GM23338 (cell line): ENCODE data around the gene LMO7. TPM values are rescaled to one million over a fixed set of nuclear protein-coding genes. Genes with fewer than 3 reads are reported as not detected.

Source experiments
- ATAC-seq: fragments of 200-7000 bp; cut with Tn5 transposase; 3 replicates; pipeline ENCODE4 v1.9.1; 2020
- DNase-seq: peaks from one replicate; pipeline ENCODE4 v3.0.0-alpha.2; 2015; ENCODE audit warnings: low spot score
- H2AFZ ChIP-seq: fragments of 200-600 bp; sonication (generic); 2 replicates; pipeline ENCODE4 v1.8.0; 2016; ENCODE audit warnings: antibody characterized with exemption, mild to moderate bottlenecking, moderate library complexity
- H3F3A ChIP-seq: fragments of 200-600 bp; sonication (generic); replicated peaks from 2 replicates; pipeline ENCODE4 v1.8.0; 2017; ENCODE audit warnings: antibody characterized with exemption, mixed run types, low read depth
- H3K27ac ChIP-seq: fragments of 200-600 bp; sonication (generic); 2 replicates; pipeline ENCODE4 v1.6.1; 2016; ENCODE audit warnings: low read depth
- H3K27me3 ChIP-seq: fragments of 200-600 bp; sonication (generic); 2 replicates; pipeline ENCODE4 v1.8.0; 2016; ENCODE audit warnings: mild to moderate bottlenecking, mixed run types, moderate library complexity; ENCODE audit not compliant: insufficient read depth
- H3K36me3 ChIP-seq: fragments of 200-600 bp; sonication (generic); 2 replicates; pipeline ENCODE4 v1.8.0; 2016; ENCODE audit warnings: mild to moderate bottlenecking; ENCODE audit not compliant: insufficient read depth
- H3K4me1 ChIP-seq: fragments of 200-600 bp; sonication (generic); 2 replicates; pipeline ENCODE4 v1.8.0; 2016; ENCODE audit warnings: mild to moderate bottlenecking, moderate library complexity; ENCODE audit not compliant: insufficient read depth
- H3K4me2 ChIP-seq: fragments of 200-600 bp; sonication (generic); 2 replicates; pipeline ENCODE4 v1.7.1; 2017; ENCODE audit warnings: mixed run types
- H3K4me3 ChIP-seq: fragments of 200-600 bp; sonication (generic); 2 replicates; pipeline ENCODE4 v1.6.1; 2016; ENCODE audit warnings: mixed run types
- H3K79me2 ChIP-seq: fragments of 200-600 bp; sonication (generic); replicated peaks from 2 replicates; pipeline ENCODE4 v1.8.0; 2017; ENCODE audit warnings: mild to moderate bottlenecking; ENCODE audit not compliant: insufficient read depth
- H3K9me2 ChIP-seq: fragments of 200-600 bp; sonication (generic); 2 replicates; pipeline ENCODE4 v1.8.0; 2017; ENCODE audit not compliant: insufficient read depth
- H4K20me1 ChIP-seq: fragments of 200-600 bp; sonication (generic); replicated peaks from 2 replicates; pipeline ENCODE4 v1.8.0; 2017; ENCODE audit warnings: mild to moderate bottlenecking; ENCODE audit not compliant: insufficient read depth
- H3K27ac Mint-ChIP-seq: 2 replicates; pipeline ENCODE4 v1.8.0; 2020; ENCODE audit warnings: inconsistent platforms, mild to moderate bottlenecking, moderate library complexity, mixed read lengths
- H3K27me3 Mint-ChIP-seq: 3 replicates; pipeline ENCODE4 v1.8.0; 2022; ENCODE audit warnings: low read depth, mild to moderate bottlenecking, moderate library complexity, mixed read lengths, inconsistent platforms; ENCODE audit not compliant: insufficient read depth, poor library complexity
- H3K36me3 Mint-ChIP-seq: 3 replicates; pipeline ENCODE4 v1.8.0; 2021; ENCODE audit warnings: low read depth, mild to moderate bottlenecking, inconsistent platforms, moderate library complexity, mixed read lengths
- H3K4me1 Mint-ChIP-seq: 3 replicates; pipeline ENCODE4 v1.8.0; 2020; ENCODE audit warnings: mild to moderate bottlenecking, inconsistent platforms, mixed read lengths
- H3K4me3 Mint-ChIP-seq: 3 replicates; pipeline ENCODE4 v1.8.0; 2021; ENCODE audit warnings: moderate library complexity, mild to moderate bottlenecking, inconsistent platforms, mixed read lengths
- H3K9me3 Mint-ChIP-seq: 3 replicates; pipeline ENCODE4 v1.8.0; 2020; ENCODE audit warnings: moderate library complexity, mild to moderate bottlenecking, inconsistent platforms, mixed read lengths
- CREB1 ChIP-seq: fragments of 250-450 bp; sonication (Bioruptor Pico); IDR thresholded peaks from 2 replicates; pipeline ENCODE4 v1.5.0; 2020; ENCODE audit warnings: low read depth, mild to moderate bottlenecking, moderate library complexity
- ETS1 ChIP-seq: IDR thresholded peaks from 2 replicates; pipeline ENCODE4 v1.6.1; 2016; ENCODE audit warnings: antibody characterized with exemption
- EZH2 ChIP-seq: fragments of 200-600 bp; sonication (generic); IDR thresholded peaks from one replicate; pipeline ENCODE4 v1.8.0; 2017; ENCODE audit warnings: antibody characterized with exemption, mild to moderate bottlenecking, low read depth; ENCODE audit not compliant: unreplicated experiment
- EZH2phosphoT487 ChIP-seq: fragments of 200-600 bp; sonication (generic); IDR thresholded peaks from one replicate; pipeline ENCODE4 v1.8.1; 2018; ENCODE audit warnings: antibody characterized with exemption; ENCODE audit not compliant: unreplicated experiment
- POLR2AphosphoS5 ChIP-seq: IDR thresholded peaks from 2 replicates; pipeline ENCODE4 v1.6.1; 2016; ENCODE audit warnings: antibody characterized with exemption, low read depth
- REST ChIP-seq: IDR thresholded peaks from one replicate; pipeline ENCODE4 v1.6.1; 2018; ENCODE audit warnings: antibody characterized with exemption; ENCODE audit not compliant: unreplicated experiment
- STAT1 ChIP-seq: IDR thresholded peaks from one replicate; pipeline ENCODE4 v1.6.1; 2016; ENCODE audit warnings: antibody characterized with exemption; ENCODE audit not compliant: unreplicated experiment
- ZNF114 ChIP-seq: fragments of 250-450 bp; sonication (Bioruptor Pico); IDR thresholded peaks from 2 replicates; pipeline ENCODE4 v1.5.0; 2020; ENCODE audit warnings: mild to moderate bottlenecking, moderate library complexity
- polyA plus RNA-seq: library from polyadenylated mRNA; unstranded; fragments of >200 nt; fragmentation: Nextera tagmentation; extraction: Ambion mirVana; gene quantifications from 2 replicates; pipeline ENCODE4 v1.2.1, GENCODE V29; 2016
- total RNA-seq: library from RNA; depleted of rRNA; stranded (reverse); fragments of >200 nt; shearing (Covaris generic); gene quantifications from 2 replicates; pipeline ENCODE4 v1.2.3, GENCODE V29; 2014
- TF ChIP-seq, protein P1 (sequence below): fragments of 250-450 bp; sonication (Bioruptor Pico); IDR thresholded peaks from 2 replicates; pipeline ENCODE4 v1.5.0; 2020; ENCODE audit warnings: mild to moderate bottlenecking, moderate library complexity

The LMO7 gene
- total and polyA plus RNA-seq, 2 experiments from 2014 or later: 22.3 to 26.9 TPM

GRCh38 chr13:75745387-75745786, 109.3 kb downstream of the LMO7 start (continued):
- no peak for TF ChIP-seq ZNF114 (CRISPR knock-in tag)
- no peak for TF ChIP-seq ETS1
- no peak for TF ChIP-seq POLR2AphosphoS5

- no peaks in the 10 kb centered on the region for H3K79me2 ChIP-seq
- no peaks in the 10 kb centered on the region for H3F3A ChIP-seq
- H2AFZ ChIP-seq: no peak overlapping the region
- peaks cover 3% of the 10 kb centered on the region for H3K27me3 Mint-ChIP-seq
- peaks cover 27% of the 10 kb centered on the region for H3K9me3 Mint-ChIP-seq
- no peaks in the 10 kb centered on the region for H4K20me1 ChIP-seq
- H3K4me3 ChIP-seq: no peak overlapping the region
- H3K27me3 ChIP-seq: no peaks in the 10 kb centered on the region
- H3K9me2 ChIP-seq: no peaks in the 10 kb centered on the region; the same call in 1 of the 2 replicates
- peaks cover 2% of the 10 kb centered on the region; the same call in 1 of the 3 replicates for H3K4me1 Mint-ChIP-seq
- TF ChIP-seq, protein P1, sequence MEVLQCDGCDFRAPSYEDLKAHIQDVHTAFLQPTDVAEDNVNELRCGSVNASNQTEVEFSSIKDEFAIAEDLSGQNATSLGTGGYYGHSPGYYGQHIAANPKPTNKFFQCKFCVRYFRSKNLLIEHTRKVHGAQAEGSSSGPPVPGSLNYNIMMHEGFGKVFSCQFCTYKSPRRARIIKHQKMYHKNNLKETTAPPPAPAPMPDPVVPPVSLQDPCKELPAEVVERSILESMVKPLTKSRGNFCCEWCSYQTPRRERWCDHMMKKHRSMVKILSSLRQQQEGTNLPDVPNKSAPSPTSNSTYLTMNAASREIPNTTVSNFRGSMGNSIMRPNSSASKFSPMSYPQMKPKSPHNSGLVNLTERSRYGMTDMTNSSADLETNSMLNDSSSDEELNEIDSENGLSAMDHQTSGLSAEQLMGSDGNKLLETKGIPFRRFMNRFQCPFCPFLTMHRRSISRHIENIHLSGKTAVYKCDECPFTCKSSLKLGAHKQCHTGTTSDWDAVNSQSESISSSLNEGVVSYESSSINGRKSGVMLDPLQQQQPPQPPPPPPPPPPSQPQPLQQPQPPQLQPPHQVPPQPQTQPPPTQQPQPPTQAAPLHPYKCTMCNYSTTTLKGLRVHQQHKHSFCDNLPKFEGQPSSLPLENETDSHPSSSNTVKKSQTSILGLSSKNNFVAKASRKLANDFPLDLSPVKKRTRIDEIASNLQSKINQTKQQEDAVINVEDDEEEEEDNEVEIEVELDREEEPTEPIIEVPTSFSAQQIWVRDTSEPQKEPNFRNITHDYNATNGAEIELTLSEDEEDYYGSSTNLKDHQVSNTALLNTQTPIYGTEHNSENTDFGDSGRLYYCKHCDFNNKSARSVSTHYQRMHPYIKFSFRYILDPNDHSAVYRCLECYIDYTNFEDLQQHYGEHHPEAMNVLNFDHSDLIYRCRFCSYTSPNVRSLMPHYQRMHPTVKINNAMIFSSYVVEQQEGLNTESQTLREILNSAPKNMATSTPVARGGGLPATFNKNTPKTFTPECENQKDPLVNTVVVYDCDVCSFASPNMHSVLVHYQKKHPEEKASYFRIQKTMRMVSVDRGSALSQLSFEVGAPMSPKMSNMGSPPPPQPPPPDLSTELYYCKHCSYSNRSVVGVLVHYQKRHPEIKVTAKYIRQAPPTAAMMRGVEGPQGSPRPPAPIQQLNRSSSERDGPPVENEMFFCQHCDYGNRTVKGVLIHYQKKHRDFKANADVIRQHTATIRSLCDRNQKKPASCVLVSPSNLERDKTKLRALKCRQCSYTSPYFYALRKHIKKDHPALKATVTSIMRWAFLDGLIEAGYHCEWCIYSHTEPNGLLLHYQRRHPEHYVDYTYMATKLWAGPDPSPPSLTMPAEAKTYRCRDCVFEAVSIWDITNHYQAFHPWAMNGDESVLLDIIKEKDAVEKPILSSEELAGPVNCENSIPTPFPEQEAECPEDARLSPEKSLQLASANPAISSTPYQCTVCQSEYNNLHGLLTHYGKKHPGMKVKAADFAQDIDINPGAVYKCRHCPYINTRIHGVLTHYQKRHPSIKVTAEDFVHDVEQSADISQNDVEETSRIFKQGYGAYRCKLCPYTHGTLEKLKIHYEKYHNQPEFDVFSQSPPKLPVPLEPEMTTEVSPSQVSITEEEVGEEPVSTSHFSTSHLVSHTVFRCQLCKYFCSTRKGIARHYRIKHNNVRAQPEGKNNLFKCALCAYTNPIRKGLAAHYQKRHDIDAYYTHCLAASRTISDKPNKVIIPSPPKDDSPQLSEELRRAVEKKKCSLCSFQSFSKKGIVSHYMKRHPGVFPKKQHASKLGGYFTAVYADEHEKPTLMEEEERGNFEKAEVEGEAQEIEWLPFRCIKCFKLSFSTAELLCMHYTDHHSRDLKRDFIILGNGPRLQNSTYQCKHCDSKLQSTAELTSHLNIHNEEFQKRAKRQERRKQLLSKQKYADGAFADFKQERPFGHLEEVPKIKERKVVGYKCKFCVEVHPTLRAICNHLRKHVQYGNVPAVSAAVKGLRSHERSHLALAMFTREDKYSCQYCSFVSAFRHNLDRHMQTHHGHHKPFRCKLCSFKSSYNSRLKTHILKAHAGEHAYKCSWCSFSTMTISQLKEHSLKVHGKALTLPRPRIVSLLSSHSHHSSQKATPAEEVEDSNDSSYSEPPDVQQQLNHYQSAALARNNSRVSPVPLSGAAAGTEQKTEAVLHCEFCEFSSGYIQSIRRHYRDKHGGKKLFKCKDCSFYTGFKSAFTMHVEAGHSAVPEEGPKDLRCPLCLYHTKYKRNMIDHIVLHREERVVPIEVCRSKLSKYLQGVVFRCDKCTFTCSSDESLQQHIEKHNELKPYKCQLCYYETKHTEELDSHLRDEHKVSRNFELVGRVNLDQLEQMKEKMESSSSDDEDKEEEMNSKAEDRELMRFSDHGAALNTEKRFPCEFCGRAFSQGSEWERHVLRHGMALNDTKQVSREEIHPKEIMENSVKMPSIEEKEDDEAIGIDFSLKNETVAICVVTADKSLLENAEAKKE (CRISPR knock-in tag): no peak
- TF ChIP-seq EZH2phosphoT487 (no peak), STAT1 (no peak), ZNF114 (CRISPR knock-in tag) (no peak), EZH2 (no peak), CREB1 (CRISPR knock-in tag) (no peak), REST (no peak)
- H3K4me2 ChIP-seq: no peak overlapping the region
- H3K4me3 Mint-ChIP-seq: no peak overlapping the region
- H3K36me3 ChIP-seq: no peaks in the 10 kb centered on the region
- peaks cover 27% of the 10 kb centered on the region; the same call in 2 of the 3 replicates for H3K36me3 Mint-ChIP-seq
- no peaks in the 10 kb centered on the region for H3K4me1 ChIP-seq
- no peak overlapping the region for H3K27ac ChIP-seq
- no peak for ATAC-seq
- no peak overlapping the region for H3K27ac Mint-ChIP-seq
- DNase-seq: no peak
Measured at GRCh38 chr13:75748874-75749273, 112.7 kb downstream of the LMO7 start.
